NCI-H1417 (cell line): ENCODE results near the gene BNIP3.

Source experiments
- DNase-seq, 3 experiments: peaks; one replicate each; lab custom pipeline; 2025; lab: John Stamatoyannopoulos, UW

Gene BNIP3

GRCh38 chr10:131981429-131982184 lies at the start of gene BNIP3:
Gene BNIP3 (minus strand): TSS chr10:131981923. CDS start chr10:131981806, 117 bp downstream.
- peak; percentile 88 to 92 (median 90) for DNase-seq

GRCh38 chr10:132030898-132031463 lies 49.3 kb upstream of the BNIP3 start:
- peak; percentile 7 to 90 (median 62) for DNase-seq

- no peak for DNase-seq
These were observed 47.0 kb upstream of the BNIP3 start for GRCh38 chr10:132028706-132029105.

- DNase-seq: no peak
These were observed 45.8 kb upstream of the BNIP3 start for GRCh38 chr10:132027423-132027983.

- peak; percentile 54 to 72 (median 64) for DNase-seq
These were observed 41.5 kb upstream of the BNIP3 start for GRCh38 chr10:132023092-132023811.

- DNase-seq: no peak
These were observed 40.5 kb upstream of the BNIP3 start for GRCh38 chr10:132022241-132022640.

- no peak for DNase-seq
These were observed 39.9 kb upstream of the BNIP3 start for GRCh38 chr10:132021504-132022143.

GRCh38 chr10:132021046-132021445 lies 39.3 kb upstream of the BNIP3 start:
- DNase-seq: no peak

- no peak for DNase-seq
These were observed 38.7 kb upstream of the BNIP3 start for GRCh38 chr10:132020456-132020855.

- no peak for DNase-seq
These were observed 37.6 kb upstream of the BNIP3 start for GRCh38 chr10:132019366-132019765.

- DNase-seq: no peak
These were observed 36.7 kb upstream of the BNIP3 start for GRCh38 chr10:132018446-132018845.

- no peak for DNase-seq
These were observed 34.8 kb upstream of the BNIP3 start for GRCh38 chr10:132016514-132016913.

- DNase-seq: no peak
These were observed 29.7 kb upstream of the BNIP3 start for GRCh38 chr10:132011445-132011844.

GRCh38 chr10:132011024-132011423 lies 29.3 kb upstream of the BNIP3 start:
- no peak for DNase-seq

- no peak for DNase-seq
These were observed 28.8 kb upstream of the BNIP3 start for GRCh38 chr10:132010483-132010882.

GRCh38 chr10:132009575-132009974 lies 27.9 kb upstream of the BNIP3 start:
- no peak for DNase-seq

GRCh38 chr10:132007681-132008080 lies 26.0 kb upstream of the BNIP3 start:
- no peak for DNase-seq

- DNase-seq: no peak
These were observed 25.2 kb upstream of the BNIP3 start for GRCh38 chr10:132006966-132007365.

GRCh38 chr10:132005147-132005546 lies 23.4 kb upstream of the BNIP3 start:
- DNase-seq: no peak

- DNase-seq: no peak
These were observed 22.3 kb upstream of the BNIP3 start for GRCh38 chr10:132004052-132004451.

- no peak for DNase-seq
These were observed 21.7 kb upstream of the BNIP3 start for GRCh38 chr10:132003282-132003924.

- no peak for DNase-seq
These were observed 20.3 kb upstream of the BNIP3 start for GRCh38 chr10:132002004-132002403.
